ENCODE data around the gene DCPS.

GRCh38 chr11:126339073-126339862, 35.4 kb downstream of the DCPS start:
- no peak for TF ChIP-seq POLR2AphosphoS5 (IDR thresholded peaks at IDR 0.05)
- TF ChIP-seq CTCF (IDR thresholded peaks at IDR 0.05): no peak
- no peak for TF ChIP-seq POLR2A (IDR thresholded peaks at IDR 0.05)
- no peak for TF ChIP-seq EP300 (IDR thresholded peaks at IDR 0.05)
